IPS DF 6.9 (cell line): ENCODE measurements around the gene ZNF516.

Source experiments
- DNase-seq: peaks from one replicate; pipeline ENCODE4 v3.0.0-alpha.2; 2013; ENCODE audit warnings: low read depth, low spot score
- H3K27ac ChIP-seq: one replicate; pipeline ENCODE4 v1.5.1; 2013; ENCODE audit warnings: low read length, control low read depth
- H3K27me3 ChIP-seq: 2 replicates; pipeline ENCODE4 v1.6.1; 2013; ENCODE audit warnings: mild to moderate bottlenecking, low read length; ENCODE audit not compliant: control insufficient read depth, insufficient read depth
- H3K36me3 ChIP-seq: 2 replicates; pipeline ENCODE4 v1.6.1; 2013; ENCODE audit warnings: low read length; ENCODE audit not compliant: control insufficient read depth, insufficient read depth
- H3K4me1 ChIP-seq: 2 replicates; pipeline ENCODE4 v1.6.1; 2013; ENCODE audit warnings: low read length; ENCODE audit not compliant: control insufficient read depth, insufficient read depth
- H3K4me3 ChIP-seq: 2 replicates; pipeline ENCODE4 v1.5.1; 2013; ENCODE audit warnings: mild to moderate bottlenecking, low read length
- H3K9me3 ChIP-seq: 2 replicates; pipeline ENCODE4 v1.6.1; 2013; ENCODE audit warnings: low read length, inconsistent platforms; ENCODE audit not compliant: control insufficient read depth, insufficient read depth
- WGBS: extraction: QIAGEN DNeasy Blood & Tissue Kit; methylation state at CpG from one replicate; pipeline ENCODE4 v1.1.7; 2013; ENCODE audit warnings: mixed read lengths, missing lambda C conversion rate; ENCODE audit not compliant: insufficient read length, insufficient coverage; 5-methylcytosine and 5-hydroxymethylcytosine counted together

ZNF516 gene

GRCh38 chr18:76507830-76508385 lies 12.9 kb upstream of the ZNF516 start:
- H3K36me3 ChIP-seq: no peaks in the 10 kb centered on the region
- no peak for DNase-seq
- no CpG with 5 or more reads among the region's 17 CpGs for WGBS
- H3K27ac ChIP-seq: no peak overlapping the region
- no peaks in the 10 kb centered on the region for H3K9me3 ChIP-seq
- H3K4me3 ChIP-seq: no peak overlapping the region
- H3K4me1 ChIP-seq: no peaks in the 10 kb centered on the region
- no peaks in the 10 kb centered on the region for H3K27me3 ChIP-seq

- no CpG with 5 or more reads among the region's 21 CpGs for WGBS
- no peak overlapping the region for H3K4me3 ChIP-seq
- no peaks in the 10 kb centered on the region for H3K9me3 ChIP-seq
- no peak for DNase-seq
- no peaks in the 10 kb centered on the region for H3K36me3 ChIP-seq
- H3K27me3 ChIP-seq: no peaks in the 10 kb centered on the region
- no peaks in the 10 kb centered on the region for H3K4me1 ChIP-seq
- no peak overlapping the region for H3K27ac ChIP-seq
Observed at GRCh38 chr18:76506974-76507764, 12.1 kb upstream of the ZNF516 start.

- no peaks in the 10 kb centered on the region for H3K36me3 ChIP-seq
- no peak overlapping the region for H3K27ac ChIP-seq
- no peaks in the 10 kb centered on the region for H3K27me3 ChIP-seq
- H3K4me3 ChIP-seq: no peak overlapping the region
- H3K4me1 ChIP-seq: no peaks in the 10 kb centered on the region
- no peaks in the 10 kb centered on the region for H3K9me3 ChIP-seq
- WGBS: no CpG with 5 or more reads among the region's 9 CpGs
- DNase-seq: no peak
Observed at GRCh38 chr18:76506395-76506794, 11.4 kb upstream of the ZNF516 start.

GRCh38 chr18:76505614-76506013 lies 10.6 kb upstream of the ZNF516 start:
- Histone ChIP-seq H3K27me3 (no peaks in the 10 kb centered on the region), H3K36me3 (no peaks in the 10 kb centered on the region), H3K27ac (no peak overlapping the region), H3K4me3 (no peak overlapping the region), H3K9me3 (no peaks in the 10 kb centered on the region), H3K4me1 (no peaks in the 10 kb centered on the region)
- no CpG with 5 or more reads among the region's 2 CpGs for WGBS
- no peak for DNase-seq

GRCh38 chr18:76504749-76505148 lies 9.7 kb upstream of the ZNF516 start:
- no peaks in the 10 kb centered on the region for H3K36me3 ChIP-seq
- no peaks in the 10 kb centered on the region for H3K27me3 ChIP-seq
- no peak overlapping the region for H3K27ac ChIP-seq
- no peak overlapping the region for H3K4me3 ChIP-seq
- WGBS: 100% methylated on average over 1 of the region's 5 CpGs
- no peaks in the 10 kb centered on the region for H3K4me1 ChIP-seq
- no peaks in the 10 kb centered on the region for H3K9me3 ChIP-seq
- DNase-seq: no peak

- H3K27me3 ChIP-seq: no peaks in the 10 kb centered on the region
- no peak for DNase-seq
- no peak overlapping the region for H3K4me3 ChIP-seq
Observed at GRCh38 chr18:76503649-76504386, 8.8 kb upstream of the ZNF516 start.

GRCh38 chr18:76502551-76502950 lies 7.5 kb upstream of the ZNF516 start:
- Histone ChIP-seq H3K36me3 (no peaks in the 10 kb centered on the region), H3K9me3 (no peaks in the 10 kb centered on the region), H3K27ac (no peak overlapping the region), H3K4me1 (no peaks in the 10 kb centered on the region), H3K27me3 (peaks cover 1% of the 10 kb centered on the region; the same call in 1 of the 2 replicates), H3K4me3 (no peak overlapping the region)
- WGBS: no CpG with 5 or more reads among the region's 7 CpGs
- DNase-seq: no peak

More at GRCh38 chr18:76503649-76504386, 8.8 kb upstream of the ZNF516 start:
- Histone ChIP-seq H3K36me3 (no peaks in the 10 kb centered on the region), H3K4me1 (no peaks in the 10 kb centered on the region), H3K9me3 (no peaks in the 10 kb centered on the region), H3K27ac (no peak overlapping the region)
- no CpG with 5 or more reads among the region's 15 CpGs for WGBS

GRCh38 chr18:76499637-76500340 lies 4.7 kb upstream of the ZNF516 start:
- Histone ChIP-seq H3K36me3 (no peaks in the 10 kb centered on the region), H3K9me3 (no peaks in the 10 kb centered on the region), H3K27ac (no peak overlapping the region), H3K4me1 (no peaks in the 10 kb centered on the region; the same call in 1 of the 2 replicates), H3K27me3 (peaks cover 8% of the 10 kb centered on the region; the same call in 1 of the 2 replicates), H3K4me3 (no peak overlapping the region)
- DNase-seq: no peak
- WGBS: no CpG with 5 or more reads among the region's 10 CpGs

- Histone ChIP-seq H3K4me1 (no peaks in the 10 kb centered on the region; the same call in 1 of the 2 replicates), H3K9me3 (no peaks in the 10 kb centered on the region), H3K4me3 (no peak overlapping the region), H3K27ac (no peak overlapping the region), H3K36me3 (no peaks in the 10 kb centered on the region), H3K27me3 (peaks cover 8% of the 10 kb centered on the region; the same call in 1 of the 2 replicates)
- no CpG with 5 or more reads among the region's 8 CpGs for WGBS
- DNase-seq: no peak
Observed at GRCh38 chr18:76499021-76499420, 4.0 kb upstream of the ZNF516 start.

GRCh38 chr18:76498064-76498463 lies 3.0 kb upstream of the ZNF516 start:
- no CpG with 5 or more reads among the region's 6 CpGs for WGBS
- no peaks in the 10 kb centered on the region; the same call in 1 of the 2 replicates for H3K4me1 ChIP-seq
- H3K27me3 ChIP-seq: peaks cover 8% of the 10 kb centered on the region; the same call in 1 of the 2 replicates
- no peak for DNase-seq
- H3K36me3 ChIP-seq: no peaks in the 10 kb centered on the region
- H3K9me3 ChIP-seq: no peaks in the 10 kb centered on the region
- no peak overlapping the region for H3K4me3 ChIP-seq
- H3K27ac ChIP-seq: no peak overlapping the region
